Neuronal stem cell (in vitro differentiated cells): ENCODE data around the gene SEC11C.

ENCODE experiments used
- DNase-seq: peaks from one replicate; pipeline ENCODE4 v3.0.0-alpha.2; 2013; ENCODE audit warnings: low spot score
- H2AFZ ChIP-seq: one replicate; pipeline ENCODE4 v1.6.1; 2013; ENCODE audit warnings: mild to moderate bottlenecking, low read length, inconsistent platforms
- H2AK5ac ChIP-seq: 2 replicates; pipeline ENCODE4 v1.6.1; 2013; ENCODE audit warnings: low read depth, mild to moderate bottlenecking, inconsistent platforms, low read length, moderate library complexity, mixed read lengths
- H2BK120ac ChIP-seq: 2 replicates; pipeline ENCODE4 v1.6.1; 2013; ENCODE audit warnings: low read depth, mild to moderate bottlenecking, inconsistent platforms, low read length, moderate library complexity, mixed read lengths
- H2BK12ac ChIP-seq: one replicate; pipeline ENCODE4 v1.6.1; 2013; ENCODE audit warnings: low read length, inconsistent platforms
- H2BK15ac ChIP-seq: 2 replicates; pipeline ENCODE4 v1.6.1; 2013; ENCODE audit warnings: mild to moderate bottlenecking, low read length, inconsistent platforms, mixed read lengths
- H2BK5ac ChIP-seq: one replicate; pipeline ENCODE4 v1.6.1; 2013; ENCODE audit warnings: inconsistent platforms, mild to moderate bottlenecking, low read length, moderate library complexity
- H3K14ac ChIP-seq: one replicate; pipeline ENCODE4 v1.6.1; 2013; ENCODE audit warnings: low read length, inconsistent platforms
- H3K18ac ChIP-seq: 2 replicates; pipeline ENCODE4 v1.6.1; 2013; ENCODE audit warnings: low read length, inconsistent platforms
- H3K23ac ChIP-seq: 2 replicates; pipeline ENCODE4 v1.6.1; 2013; ENCODE audit warnings: low read depth, mild to moderate bottlenecking, mixed read lengths, low read length, inconsistent platforms; ENCODE audit not compliant: poor library complexity
- H3K27ac ChIP-seq: replicated peaks from 3 replicates; pipeline ENCODE4 v1.5.1; 2013; ENCODE audit warnings: low read length, inconsistent platforms
- H3K27me3 ChIP-seq, 3 experiments: 2 replicates each; pipeline ENCODE4 v1.6.1; 2013; ENCODE audit warnings: low read length in 3 of 3, mild to moderate bottlenecking in 2 of 3, inconsistent platforms in 1 of 3, low read depth in 1 of 3, mixed read lengths in 1 of 3, moderate library complexity in 1 of 3; ENCODE audit not compliant: control insufficient read depth in 3 of 3, insufficient read depth in 3 of 3
- H3K36me3 ChIP-seq, 2 donors: replicated peaks in 1 of 2; 2 replicates each; pipeline ENCODE4 v1.6.1; 2013; ENCODE audit warnings: low read length in 2 of 2; ENCODE audit not compliant: control insufficient read depth in 2 of 2, insufficient read depth in 2 of 2
- H3K4ac ChIP-seq: 2 replicates; pipeline ENCODE4 v1.6.1; 2013; ENCODE audit warnings: inconsistent platforms, mild to moderate bottlenecking, low read length, moderate library complexity
- H3K4me1 ChIP-seq, 2 donors: 1 replicate in 1 of 2; 2 replicates in 1 of 2; pipeline ENCODE4 v1.6.1; 2013; ENCODE audit warnings: low read length in 2 of 2, low read depth in 1 of 2; ENCODE audit not compliant: control insufficient read depth in 2 of 2, insufficient read depth in 1 of 2
- H3K4me2 ChIP-seq: one replicate; pipeline ENCODE4 v1.6.1; 2013; ENCODE audit warnings: mild to moderate bottlenecking, low read length, inconsistent platforms; ENCODE audit not compliant: insufficient read depth, poor library complexity, severe bottlenecking
- H3K4me3 ChIP-seq, 2 donors: 2 replicates each; pipeline ENCODE4 v1.5.1; 2013; ENCODE audit warnings: low read length in 2 of 2, mild to moderate bottlenecking in 2 of 2, inconsistent platforms in 1 of 2, moderate library complexity in 1 of 2
- H3K79me1 ChIP-seq: one replicate; pipeline ENCODE4 v1.6.1; 2013; ENCODE audit warnings: low read depth, mild to moderate bottlenecking, inconsistent platforms, low read length, moderate library complexity
- H3K9ac ChIP-seq: one replicate; pipeline ENCODE4 v1.6.1; 2013; ENCODE audit warnings: mild to moderate bottlenecking, low read depth, low read length, inconsistent platforms; ENCODE audit not compliant: poor library complexity
- H3K9me3 ChIP-seq, 2 donors: replicated peaks in 1 of 2; 2 replicates each; pipeline versions ENCODE3 to v1.6.1; 2013; ENCODE audit warnings: low read length in 2 of 2, mild to moderate bottlenecking in 2 of 2, inconsistent platforms in 1 of 2, low read depth in 1 of 2, mixed read lengths in 1 of 2, moderate library complexity in 1 of 2; ENCODE audit not compliant: control insufficient read depth in 2 of 2, insufficient read depth in 1 of 2
- H4K8ac ChIP-seq: one replicate; pipeline ENCODE4 v1.6.1; 2013; ENCODE audit warnings: low read depth, mild to moderate bottlenecking, inconsistent platforms, low read length, moderate library complexity
- H4K91ac ChIP-seq: one replicate; pipeline ENCODE4 v1.6.1; 2013; ENCODE audit warnings: low read length, low read depth, mild to moderate bottlenecking, inconsistent platforms; ENCODE audit not compliant: poor library complexity
- WGBS, 2 donors: extraction: QIAGEN DNeasy Blood & Tissue Kit; methylation state at CpG; one replicate each; pipeline ENCODE4 v1.1.7; 2013; ENCODE audit warnings: missing lambda C conversion rate in 2 of 2, mixed read lengths in 1 of 2; ENCODE audit not compliant: insufficient read length in 2 of 2, insufficient replicate concordance in 1 of 2; ENCODE audit errors: extremely low coverage in 2 of 2; 5-methylcytosine and 5-hydroxymethylcytosine counted together

SEC11C gene

DNA sequence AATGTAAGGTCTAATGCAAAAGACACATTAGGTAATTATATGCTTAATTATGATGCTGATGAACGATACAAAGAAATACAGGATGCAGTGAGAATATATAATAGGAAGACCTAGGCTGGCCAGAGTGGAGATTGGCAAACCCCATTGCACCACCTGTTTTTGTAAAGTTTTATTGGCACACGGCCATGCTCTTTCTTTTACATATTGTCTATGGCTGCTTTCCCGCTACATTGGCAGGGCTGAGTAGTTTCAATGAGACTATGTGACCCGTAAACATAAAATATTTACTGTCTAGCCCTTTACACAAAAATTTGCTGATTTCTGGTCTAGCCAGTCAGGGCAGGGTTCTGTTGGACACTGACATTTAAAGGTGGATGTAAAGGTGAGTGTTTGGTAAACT, 5.4 kb downstream of the SEC11C start:
- Histone ChIP-seq H2BK15ac (no peak overlapping the region), H3K9ac (no peak overlapping the region), H3K4ac (no peak overlapping the region), H3K18ac (no peak overlapping the region), H2AFZ (no peak overlapping the region), H3K36me3 (peaks cover 0 to 3% of the 10 kb centered on the region in 2 donors), H3K14ac (no peak overlapping the region), H3K4me2 (no peak overlapping the region), H3K27ac (no peak overlapping the region), H3K23ac (no peak overlapping the region), H2BK12ac (no peak overlapping the region), H2AK5ac (no peak overlapping the region), H3K79me1 (peaks cover 2% of the 10 kb centered on the region), H3K4me1 (peaks cover 5 to 18% of the 10 kb centered on the region in 2 donors), H3K4me3 (no peak overlapping the region), H2BK120ac (no peak overlapping the region), H3K9me3 (no peaks in the 10 kb centered on the region), H3K27me3 (no peaks in the 10 kb centered on the region), H4K8ac (no peak overlapping the region), H4K91ac (no peak overlapping the region), H2BK5ac (no peak overlapping the region)
- no CpG with 5 or more reads among the region's 4 CpGs for WGBS, 2 donors
- no peak for DNase-seq

DNA sequence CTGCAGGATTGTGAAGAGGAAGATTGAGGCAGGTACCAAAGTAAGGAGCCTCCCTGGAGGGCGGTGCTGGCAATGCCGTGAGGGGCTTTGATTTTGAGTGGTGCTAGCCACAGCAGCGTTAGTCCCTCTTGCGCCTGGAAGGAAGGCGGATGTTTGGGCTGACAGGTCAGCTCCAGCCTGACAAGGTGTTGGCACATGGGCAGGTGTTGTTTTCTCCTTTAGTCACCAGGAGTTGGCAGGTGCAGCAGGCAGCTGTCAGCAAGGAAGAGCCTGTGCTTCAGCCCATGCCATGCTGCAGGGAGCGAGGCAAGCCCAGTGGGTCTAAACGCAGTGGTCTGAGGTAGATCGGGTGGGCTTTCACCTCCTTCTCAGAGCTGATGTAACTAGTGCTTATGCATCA, 8.5 kb downstream of the SEC11C start:
- Histone ChIP-seq H3K4ac (no peak overlapping the region), H3K4me3 (no peak overlapping the region), H3K4me2 (no peak overlapping the region), H3K79me1 (peaks cover 2% of the 10 kb centered on the region), H3K9me3 (no peaks in the 10 kb centered on the region), H2BK5ac (no peak overlapping the region), H3K9ac (no peak overlapping the region), H3K27me3 (no peaks in the 10 kb centered on the region), H3K14ac (no peak overlapping the region), H2BK120ac (no peak overlapping the region), H3K23ac (no peak overlapping the region), H2AK5ac (no peak overlapping the region), H2BK15ac (no peak overlapping the region), H2BK12ac (no peak overlapping the region), H4K91ac (no peak overlapping the region), H4K8ac (no peak overlapping the region), H2AFZ (no peak overlapping the region), H3K36me3 (peaks cover 2 to 34% of the 10 kb centered on the region in 2 donors), H3K18ac (no peak overlapping the region), H3K4me1 (no peaks in the 10 kb centered on the region), H3K27ac (no peak overlapping the region)
- no peak for DNase-seq
- WGBS, 2 donors, result no CpG with 5 or more reads among the region's 8 CpGs

DNA sequence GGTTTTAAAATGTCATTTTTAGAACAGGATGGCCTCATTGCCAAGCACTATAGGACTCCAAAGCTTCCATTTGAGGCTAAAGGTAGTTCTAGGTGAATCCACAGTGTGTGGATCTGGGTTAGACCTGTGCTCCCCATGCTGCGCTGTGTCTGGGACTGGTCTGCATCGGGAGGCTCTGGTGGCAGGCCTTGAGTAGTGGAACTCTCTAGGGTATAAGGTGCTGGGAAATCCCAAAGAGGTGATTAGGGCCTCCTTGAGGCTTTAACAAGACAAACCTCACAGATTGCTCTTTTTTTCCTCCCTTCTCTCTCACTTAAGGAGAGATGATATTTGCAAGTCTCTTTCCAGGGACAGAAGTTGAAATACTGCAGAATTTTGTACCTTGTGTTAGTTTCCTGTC, 9.3 kb downstream of the SEC11C start:
- Histone ChIP-seq H2BK120ac (no peak overlapping the region), H4K91ac (no peak overlapping the region)

DNA sequence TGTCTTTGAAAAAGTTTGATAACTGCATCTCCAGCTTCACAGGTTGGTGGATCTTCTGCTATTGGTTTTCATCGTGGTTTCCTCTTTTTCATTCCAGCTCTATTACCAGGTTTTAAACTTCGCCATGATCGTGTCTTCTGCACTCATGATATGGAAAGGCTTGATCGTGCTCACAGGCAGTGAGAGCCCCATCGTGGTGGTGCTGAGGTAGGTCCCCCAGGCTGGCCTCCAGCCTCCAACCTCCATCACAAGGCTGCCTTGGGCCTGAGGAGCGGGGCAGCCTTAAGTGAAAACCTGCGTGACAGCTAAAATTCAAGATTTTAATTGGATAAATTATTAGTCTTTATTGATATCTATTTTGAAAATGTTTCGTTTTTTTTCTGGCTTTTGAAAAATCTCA, 9.7 kb downstream of the SEC11C start:
- no peak overlapping the region for H2AFZ ChIP-seq
- no peak overlapping the region for H4K8ac ChIP-seq
- no peak overlapping the region for H3K4ac ChIP-seq
- no peak overlapping the region for H3K4me2 ChIP-seq
- H3K14ac ChIP-seq, result no peak overlapping the region
- no peak overlapping the region for H3K23ac ChIP-seq
- no peak overlapping the region for H2BK5ac ChIP-seq
- no peaks in the 10 kb centered on the region for H3K27me3 ChIP-seq
- H3K9me3 ChIP-seq, result no peaks in the 10 kb centered on the region
- no peak overlapping the region for H3K9ac ChIP-seq
- H2AK5ac ChIP-seq, result no peak overlapping the region
- no peak overlapping the region for H3K27ac ChIP-seq
- H2BK15ac ChIP-seq, result no peak overlapping the region
- H2BK120ac ChIP-seq, result no peak overlapping the region
- DNase-seq, result no peak
- H3K4me3 ChIP-seq, result no peak overlapping the region
- no peak overlapping the region for H4K91ac ChIP-seq
- H3K18ac ChIP-seq, result no peak overlapping the region
- peaks cover 2% of the 10 kb centered on the region for H3K79me1 ChIP-seq
- no peak overlapping the region for H2BK12ac ChIP-seq
- no peaks in the 10 kb centered on the region for H3K4me1 ChIP-seq
- peaks cover 3 to 44% of the 10 kb centered on the region in 2 donors for H3K36me3 ChIP-seq
- WGBS, 2 donors, result no CpG with 5 or more reads among the region's 8 CpGs

More for the DNA sequence above, 9.3 kb downstream of the SEC11C start:
- H3K27me3 ChIP-seq, result no peaks in the 10 kb centered on the region
- no peak overlapping the region for H2BK15ac ChIP-seq
- no peak overlapping the region for H3K4me2 ChIP-seq
- peak overlapping the region; percentile 7 for H3K18ac ChIP-seq
- WGBS, 2 donors, result no CpG with 5 or more reads among the region's 2 CpGs
- no peaks in the 10 kb centered on the region for H3K4me1 ChIP-seq
- H3K9me3 ChIP-seq, result no peaks in the 10 kb centered on the region
- H2BK12ac ChIP-seq, result no peak overlapping the region
- no peak for DNase-seq
- no peak overlapping the region for H4K8ac ChIP-seq
- H2AFZ ChIP-seq, result no peak overlapping the region
- H2AK5ac ChIP-seq, result no peak overlapping the region
- H3K4ac ChIP-seq, result no peak overlapping the region
- H3K4me3 ChIP-seq, result no peak overlapping the region
- no peak overlapping the region for H2BK5ac ChIP-seq
- no peak overlapping the region for H3K14ac ChIP-seq
- H3K27ac ChIP-seq, result no peak overlapping the region
- peaks cover 3 to 40% of the 10 kb centered on the region in 2 donors for H3K36me3 ChIP-seq
- no peak overlapping the region for H3K9ac ChIP-seq
- peaks cover 2% of the 10 kb centered on the region for H3K79me1 ChIP-seq
- H3K23ac ChIP-seq, result no peak overlapping the region
